ENCODE data around the gene BRI3.

BRI3 gene

GRCh38 chr7:98288064-98288823, 6.8 kb downstream of the BRI3 start:
- no peak for DNase-seq

- no peak for DNase-seq
These were observed 7.9 kb downstream of the BRI3 start for GRCh38 chr7:98289333-98289875.

- DNase-seq: no peak
These were observed 10.2 kb downstream of the BRI3 start for GRCh38 chr7:98291717-98292116.

GRCh38 chr7:98293265-98293664, 11.8 kb downstream of the BRI3 start:
- DNase-seq: no peak

GRCh38 chr7:98293746-98294145, 12.3 kb downstream of the BRI3 start:
- DNase-seq: no peak

GRCh38 chr7:98294326-98294725, 12.8 kb downstream of the BRI3 start:
- no peak for DNase-seq

GRCh38 chr7:98294798-98295382, 13.4 kb downstream of the BRI3 start:
- no peak for DNase-seq

GRCh38 chr7:98295467-98296192, 14.1 kb downstream of the BRI3 start:
- DNase-seq: no peak

- DNase-seq: no peak
These were observed 15.3 kb downstream of the BRI3 start for GRCh38 chr7:98296833-98297232.

- no peak for DNase-seq
These were observed 16.3 kb downstream of the BRI3 start for GRCh38 chr7:98297626-98298286.

- no peak for DNase-seq
These were observed 19.3 kb downstream of the BRI3 start for GRCh38 chr7:98300595-98301372.

- DNase-seq: no peak
These were observed 20.4 kb downstream of the BRI3 start for GRCh38 chr7:98301693-98302470.

- no peak for DNase-seq
These were observed 21.8 kb downstream of the BRI3 start for GRCh38 chr7:98303176-98303865.

GRCh38 chr7:98303906-98304305, 22.4 kb downstream of the BRI3 start:
- DNase-seq: no peak

- DNase-seq: no peak
These were observed 24.6 kb downstream of the BRI3 start for GRCh38 chr7:98305951-98306535.

- no peak for DNase-seq
These were observed 26.5 kb downstream of the BRI3 start for GRCh38 chr7:98307971-98308466.

- DNase-seq: no peak
These were observed 28.1 kb downstream of the BRI3 start for GRCh38 chr7:98309566-98309965.

- DNase-seq: no peak
These were observed 30.7 kb downstream of the BRI3 start for GRCh38 chr7:98312201-98312600.

GRCh38 chr7:98314469-98314868, 33.0 kb downstream of the BRI3 start:
- DNase-seq: no peak

GRCh38 chr7:98315318-98315993, 34.0 kb downstream of the BRI3 start:
- DNase-seq: no peak
